COR-L47 (cell line): Measurements from ENCODE around the gene ANKRD11.

Experiments
- DNase-seq: peaks from one replicate; lab custom pipeline; 2025; lab: John Stamatoyannopoulos, UW

The ANKRD11 gene

DNA sequence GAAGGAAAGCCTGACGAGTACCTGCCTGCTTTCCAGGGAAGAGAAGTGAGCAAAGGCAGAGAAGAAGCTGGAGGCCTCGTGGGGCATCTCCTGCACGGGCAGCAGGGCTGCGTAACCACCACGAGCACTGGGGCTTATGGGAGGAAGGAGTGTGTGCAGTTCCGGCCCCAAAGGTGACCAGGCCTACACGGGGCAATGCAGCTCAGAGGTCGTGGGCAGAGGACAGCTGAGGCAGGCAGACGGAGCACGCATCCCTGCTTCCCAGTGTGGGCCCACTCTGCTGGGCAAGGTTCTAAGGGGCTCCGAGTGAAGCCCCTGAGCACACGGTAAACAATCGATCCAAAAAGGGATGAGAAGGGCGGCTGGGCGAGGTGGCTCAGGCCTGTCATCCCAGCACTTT lies 109.7 kb downstream of the ANKRD11 start:
- no peak for DNase-seq

DNA sequence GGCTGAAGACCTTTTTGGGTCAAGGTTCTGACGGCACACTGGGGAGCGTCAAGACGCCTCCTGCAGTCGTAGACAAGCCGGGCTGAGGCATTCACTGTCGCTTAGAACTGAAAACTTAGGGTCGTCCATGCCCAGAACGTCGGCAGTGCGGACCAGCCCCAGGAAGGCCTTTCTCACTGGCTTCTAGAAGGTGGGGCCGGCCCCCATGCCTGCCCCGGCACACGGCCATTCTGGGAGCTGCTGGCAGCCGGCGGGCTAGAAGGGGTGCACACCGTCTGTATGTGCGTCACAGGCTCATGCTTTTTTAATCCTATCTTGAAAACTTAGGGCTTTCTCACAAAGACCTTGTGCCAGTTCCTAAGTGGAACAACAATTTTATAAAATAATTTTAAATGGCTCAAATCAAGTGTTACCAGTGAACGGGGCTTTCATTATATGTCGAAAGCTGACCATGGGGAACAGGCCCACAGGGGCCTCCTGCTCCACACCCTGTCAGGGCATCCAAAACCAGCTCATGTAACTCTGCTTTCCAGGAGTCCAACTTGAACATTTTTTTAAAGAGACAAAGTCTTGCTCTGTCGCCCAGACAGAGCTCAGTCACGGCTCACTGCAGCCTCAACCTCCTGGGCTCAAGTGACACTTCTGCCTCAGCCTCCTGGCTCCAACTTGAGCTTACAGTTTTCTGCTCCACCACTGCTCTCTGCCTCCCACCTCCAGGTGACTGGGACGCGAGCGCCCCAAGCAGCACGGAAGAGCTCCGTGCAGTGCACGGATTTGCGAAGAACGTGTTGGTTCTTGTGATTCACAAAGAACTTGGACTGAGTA lies 111.2 kb downstream of the ANKRD11 start:
- DNase-seq, result no peak

DNA sequence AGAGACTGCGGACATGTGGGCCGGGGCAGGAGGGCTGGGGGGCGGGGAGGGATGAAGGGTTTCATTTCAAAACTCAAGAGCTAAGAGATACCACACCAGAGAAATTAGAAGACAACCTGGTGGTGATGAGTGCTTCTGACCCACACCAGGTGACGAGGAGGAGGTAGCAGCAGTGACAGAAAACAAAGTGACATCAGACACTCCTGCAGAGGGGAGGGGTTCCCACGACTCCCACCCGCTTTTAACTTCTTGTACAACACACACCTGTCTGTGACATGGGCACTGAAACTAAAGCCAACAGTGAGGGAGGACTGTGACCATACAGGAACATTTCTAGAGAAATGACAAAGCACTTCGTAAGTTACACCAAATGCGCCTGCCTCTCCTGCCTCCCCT lies 112.9 kb downstream of the ANKRD11 start:
- no peak for DNase-seq

DNA sequence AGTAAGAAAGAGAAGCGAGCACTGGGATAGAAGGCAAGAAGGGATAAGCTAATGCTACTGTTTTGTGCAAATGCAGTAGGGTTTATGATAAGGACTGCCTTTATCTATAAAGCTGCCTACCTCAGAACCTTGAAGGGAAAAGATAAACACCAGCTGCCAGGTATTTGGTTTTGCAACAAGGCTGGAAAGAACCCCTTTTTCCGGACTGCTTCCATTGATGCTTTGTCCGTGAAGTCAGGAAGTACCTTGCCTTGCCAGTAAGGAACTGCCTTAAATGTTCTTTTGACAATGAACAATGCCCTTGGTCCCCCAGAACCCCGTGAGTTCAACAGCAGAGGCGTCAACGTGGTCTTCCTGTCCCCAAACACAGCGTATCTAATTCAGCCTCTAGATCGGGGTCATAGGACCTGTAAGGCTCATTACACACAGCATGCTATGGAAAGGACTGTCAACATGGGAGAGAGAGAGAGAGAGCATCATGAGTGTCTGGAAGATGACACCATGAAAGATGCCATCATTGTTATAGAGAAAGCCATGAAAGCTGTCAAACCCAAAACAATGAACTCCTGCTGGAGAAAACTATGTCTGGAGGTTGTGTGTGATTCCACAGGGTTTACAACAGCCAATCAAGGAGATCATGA lies 113.4 kb downstream of the ANKRD11 start:
- no peak for DNase-seq

DNA sequence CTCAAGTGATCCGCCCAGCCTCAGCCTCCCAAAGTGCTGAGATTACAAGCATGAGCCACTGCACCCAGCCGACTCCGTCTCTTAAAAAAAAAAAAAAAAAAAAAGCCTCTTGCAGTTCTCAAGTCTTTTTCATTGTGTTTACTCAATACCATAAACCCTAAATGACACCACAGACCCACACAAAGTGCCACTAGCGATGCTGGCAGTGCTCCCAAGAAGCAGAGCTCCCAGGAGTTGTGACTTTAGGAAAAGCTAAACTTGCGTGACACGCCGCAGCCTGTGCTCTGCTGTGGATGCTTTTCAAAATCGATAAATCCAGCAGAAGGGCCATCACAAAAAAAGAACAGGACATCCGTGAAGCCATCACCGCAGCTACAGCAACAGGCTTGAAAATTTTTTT lies 114.7 kb downstream of the ANKRD11 start:
- no peak for DNase-seq

DNA sequence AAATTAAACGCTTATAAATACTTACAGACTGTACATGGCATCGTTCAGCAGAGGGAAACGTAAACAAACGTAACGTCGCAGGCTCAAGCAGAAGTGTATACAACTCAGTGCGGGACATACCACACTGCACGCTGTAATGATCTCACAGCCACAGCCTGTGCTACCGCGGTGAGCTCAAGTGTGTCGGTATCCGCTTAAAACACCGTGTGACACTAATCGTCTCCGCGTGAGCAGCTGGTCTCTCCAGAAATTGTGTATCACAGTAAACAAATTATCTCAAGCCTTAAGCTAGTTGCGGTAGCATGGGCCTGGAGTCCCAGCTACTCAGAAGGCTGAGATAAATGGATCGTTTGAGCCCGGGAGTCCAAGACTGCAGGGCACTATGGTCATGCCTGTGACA lies 115.3 kb downstream of the ANKRD11 start:
- DNase-seq, result no peak

DNA sequence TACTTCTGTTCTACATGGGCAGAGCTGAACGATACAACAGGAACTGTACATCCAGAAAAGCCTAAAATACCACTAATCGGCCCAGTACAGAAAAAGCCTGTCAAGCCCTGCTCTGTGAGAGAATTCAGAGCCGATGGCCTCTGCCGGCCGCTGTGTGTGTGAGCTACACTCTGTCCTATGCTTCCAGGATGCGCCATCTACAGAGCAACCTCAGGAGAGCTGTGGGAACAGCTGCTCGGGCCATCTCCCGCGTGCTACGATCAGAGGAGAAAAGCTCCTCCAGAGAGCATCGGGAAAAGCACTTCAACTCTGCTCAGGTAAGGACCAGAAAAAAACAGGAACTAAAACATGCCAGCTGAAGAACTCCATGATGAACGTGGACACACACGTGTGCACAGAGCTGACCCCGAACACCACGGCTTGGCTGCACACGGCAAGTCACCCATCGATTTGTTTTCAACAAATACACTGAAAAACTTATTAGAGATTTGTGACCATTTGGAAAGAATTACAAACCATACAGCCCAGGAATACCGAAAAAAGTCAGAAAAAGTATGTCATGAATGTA lies 115.9 kb downstream of the ANKRD11 start:
- DNase-seq, result no peak

DNA sequence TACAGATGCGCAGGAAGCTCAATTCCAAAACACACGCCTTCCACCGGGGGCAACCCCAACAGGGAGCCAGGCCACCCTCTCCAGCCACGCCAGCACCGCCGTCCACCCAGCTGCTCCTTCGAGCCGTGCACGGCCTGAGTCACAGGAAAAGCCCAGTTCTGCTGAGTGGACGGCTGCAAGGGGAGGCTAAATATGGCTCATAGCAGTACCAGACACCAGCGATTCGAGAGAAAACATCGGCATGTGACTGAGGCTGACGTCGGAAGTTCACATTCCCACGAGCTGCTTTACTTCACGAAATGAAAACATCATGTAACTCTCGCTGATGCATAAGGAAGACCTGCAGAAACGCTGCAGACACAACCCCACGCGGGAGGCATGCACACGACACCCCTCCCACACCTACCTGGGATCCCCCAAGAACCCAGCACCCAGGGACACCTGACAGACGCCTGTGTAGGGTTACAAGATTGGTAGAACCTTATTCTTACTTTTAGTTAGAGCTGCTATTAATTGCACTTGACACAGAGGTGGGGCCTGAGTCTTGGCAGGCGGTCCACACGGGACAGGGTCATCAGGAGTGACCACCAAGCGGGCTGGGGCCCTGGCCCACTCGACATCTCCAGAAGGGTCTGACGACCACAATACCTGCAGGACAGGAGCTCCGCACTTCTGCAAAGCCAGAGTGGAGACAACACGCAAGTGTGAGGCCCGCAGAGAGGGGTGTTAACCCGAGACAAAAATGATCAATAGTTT lies 116.8 kb downstream of the ANKRD11 start:
- DNase-seq, result no peak

DNA sequence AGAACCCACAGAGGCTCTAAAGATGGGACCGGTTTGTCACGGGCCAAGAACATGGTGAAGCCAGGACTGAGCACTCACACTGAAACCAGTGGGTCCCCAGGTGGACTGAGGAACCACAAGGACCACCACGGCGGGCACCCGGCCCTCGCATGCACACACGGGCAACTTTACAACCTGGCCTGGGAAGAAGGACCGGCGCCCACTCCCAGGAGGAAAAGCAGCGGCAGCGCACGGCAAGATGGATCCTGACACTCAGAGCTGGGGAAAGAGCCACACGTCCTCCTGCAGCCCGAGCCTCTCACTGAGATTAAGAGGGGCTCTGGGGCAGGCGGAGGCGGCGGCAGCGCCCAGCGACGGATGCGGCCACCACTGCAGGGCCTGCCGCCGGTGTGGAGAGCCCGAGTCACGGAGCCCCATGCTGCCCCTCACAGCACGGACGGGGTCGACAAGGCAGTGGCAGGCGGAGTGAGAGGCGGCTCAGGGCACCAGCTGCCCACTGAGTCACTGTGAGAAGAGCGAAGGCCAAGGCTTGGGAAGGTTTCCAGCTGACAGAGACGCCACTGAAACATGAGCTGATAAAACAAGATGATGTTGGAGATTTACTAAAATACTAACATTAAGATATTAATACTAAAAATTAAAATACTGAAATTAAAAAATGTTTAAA lies 118.3 kb downstream of the ANKRD11 start:
- no peak for DNase-seq

DNA sequence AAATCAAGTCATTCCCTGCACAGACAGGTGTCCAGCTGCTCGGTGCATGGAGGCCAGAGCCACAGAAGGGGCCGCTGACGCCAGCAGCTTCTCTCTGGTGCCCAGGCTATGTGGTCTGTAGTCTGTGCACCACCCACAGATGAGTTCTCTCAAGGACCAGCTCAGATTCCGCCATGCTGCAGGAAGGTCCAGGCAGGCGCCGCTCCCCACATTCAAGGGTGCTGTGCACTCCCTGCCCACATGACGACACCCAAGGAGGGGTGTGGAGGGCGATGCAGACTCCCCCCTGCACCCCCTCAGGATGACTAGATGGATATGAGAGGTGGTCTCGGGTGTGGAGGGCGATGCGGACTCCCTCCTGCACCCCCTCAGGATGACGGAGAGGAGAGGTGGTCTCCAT lies 119.0 kb downstream of the ANKRD11 start:
- no peak for DNase-seq

DNA sequence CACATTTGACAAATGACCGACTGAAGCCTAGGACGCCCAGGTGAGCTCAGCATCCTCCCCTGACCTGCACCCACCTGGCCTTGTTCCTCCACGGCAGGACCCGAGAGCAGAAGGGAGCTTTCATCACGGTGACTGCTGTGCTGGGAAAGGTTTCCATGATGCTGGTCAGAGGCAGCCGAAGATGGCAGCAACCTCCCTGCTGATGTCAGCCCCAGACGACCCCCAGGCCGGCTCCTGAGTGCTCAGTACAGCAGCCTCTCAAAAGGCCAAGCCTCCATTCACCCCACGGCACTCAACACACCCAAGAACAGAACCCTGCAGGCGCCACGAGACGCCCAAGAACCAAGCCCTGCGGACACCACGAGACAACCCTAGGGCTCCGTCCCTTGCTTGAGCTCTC lies 119.8 kb downstream of the ANKRD11 start:
- DNase-seq, result no peak

DNA sequence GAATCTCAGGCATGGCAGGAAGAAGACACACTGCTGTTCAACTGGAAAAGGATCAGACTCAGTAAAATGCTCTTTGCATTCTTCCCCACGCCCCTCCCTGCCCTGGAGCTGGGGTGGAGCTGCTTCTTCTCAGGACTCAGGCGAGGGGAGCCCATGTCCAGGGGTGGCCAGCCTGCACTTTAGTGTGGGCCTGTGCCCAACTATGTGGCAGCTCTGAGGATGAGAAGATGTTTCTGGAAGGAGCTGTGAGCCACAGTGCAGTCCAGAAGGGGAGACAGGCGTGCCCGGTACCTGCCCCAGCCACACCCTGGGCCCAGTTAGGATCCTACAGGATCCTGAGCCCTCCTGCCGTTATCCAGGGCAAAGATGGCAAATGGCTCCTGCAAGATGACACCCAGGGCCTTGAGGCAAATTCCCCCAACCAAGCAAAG lies 120.3 kb downstream of the ANKRD11 start:
- DNase-seq, result no peak

DNA sequence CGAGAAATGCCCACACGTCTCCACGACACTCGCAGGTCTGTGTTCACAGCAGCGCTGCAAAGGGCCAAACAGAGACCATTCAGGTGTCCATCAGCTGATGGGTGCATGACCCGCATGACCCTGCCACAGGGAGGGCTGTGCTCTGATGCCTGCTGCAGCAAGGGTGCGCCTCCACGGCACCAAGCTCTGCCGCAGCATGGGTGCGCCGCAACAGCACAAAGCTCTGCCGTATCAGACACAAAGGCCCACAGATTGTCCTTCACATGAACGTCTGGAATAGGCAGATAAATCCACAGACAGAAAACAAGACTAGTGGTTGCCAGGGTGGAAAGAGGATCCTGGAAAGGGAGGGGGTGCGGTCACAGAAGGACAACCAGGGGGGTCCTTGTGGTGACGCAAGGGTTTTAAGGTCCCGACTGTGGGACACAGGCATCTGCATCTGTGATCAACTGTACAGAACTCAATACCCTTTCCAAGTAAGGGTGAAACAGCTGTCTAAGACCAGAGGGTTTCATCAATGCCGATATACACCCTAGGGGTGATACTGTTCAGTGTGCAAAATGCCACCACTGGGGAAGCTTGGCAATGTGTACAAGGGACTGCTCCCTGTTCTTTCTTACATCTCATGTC lies 121.0 kb downstream of the ANKRD11 start:
- no peak for DNase-seq

DNA sequence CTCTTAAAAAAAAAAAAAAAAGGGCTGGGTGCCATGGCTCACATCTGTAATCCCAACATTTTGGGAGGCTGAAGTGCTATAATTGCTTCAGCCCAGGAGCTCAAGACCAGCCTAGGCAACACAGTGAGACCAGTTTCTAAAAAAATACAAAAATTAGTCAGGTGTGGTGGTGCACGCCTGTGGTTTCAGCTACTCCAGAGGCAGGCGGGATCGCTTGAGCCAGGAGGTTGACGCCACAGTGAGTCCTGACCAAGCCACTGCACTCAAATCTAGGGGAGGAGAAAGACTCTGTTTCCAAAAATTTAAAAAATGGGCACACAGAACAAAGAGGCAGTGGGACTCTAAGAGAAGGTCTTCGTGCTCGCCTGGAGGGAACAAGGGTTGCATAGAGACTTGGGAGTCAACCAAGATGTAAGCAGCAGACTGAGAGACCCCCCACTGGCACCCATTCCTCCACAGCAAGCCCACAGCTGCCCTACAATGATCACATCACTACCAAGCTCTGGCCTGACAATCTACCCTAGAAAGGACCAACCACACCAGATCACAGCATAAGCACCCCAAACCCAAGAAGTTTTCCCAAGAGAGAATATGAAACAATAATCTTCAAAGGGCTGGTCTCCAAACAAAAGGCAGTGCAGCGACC lies 121.6 kb downstream of the ANKRD11 start:
- no peak for DNase-seq

DNA sequence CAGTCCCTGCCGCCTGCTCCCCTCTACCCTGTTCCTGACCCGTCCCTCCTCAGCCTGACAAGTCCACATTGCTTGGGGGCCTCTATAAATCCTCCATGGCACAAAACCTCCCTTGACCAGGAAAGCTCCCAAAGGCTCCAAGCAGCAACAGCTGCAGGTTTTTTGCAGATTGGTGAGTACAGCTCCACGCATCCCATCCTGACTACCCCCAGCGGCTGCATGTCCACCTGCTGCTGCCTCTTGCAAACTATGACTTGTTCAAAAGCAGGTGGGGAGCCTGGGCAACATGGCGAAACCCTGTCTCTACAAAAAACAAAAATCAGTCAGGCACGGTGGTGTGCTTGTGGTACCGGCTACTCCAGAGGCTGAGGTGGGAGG lies 122.8 kb downstream of the ANKRD11 start:
- no peak for DNase-seq

DNA sequence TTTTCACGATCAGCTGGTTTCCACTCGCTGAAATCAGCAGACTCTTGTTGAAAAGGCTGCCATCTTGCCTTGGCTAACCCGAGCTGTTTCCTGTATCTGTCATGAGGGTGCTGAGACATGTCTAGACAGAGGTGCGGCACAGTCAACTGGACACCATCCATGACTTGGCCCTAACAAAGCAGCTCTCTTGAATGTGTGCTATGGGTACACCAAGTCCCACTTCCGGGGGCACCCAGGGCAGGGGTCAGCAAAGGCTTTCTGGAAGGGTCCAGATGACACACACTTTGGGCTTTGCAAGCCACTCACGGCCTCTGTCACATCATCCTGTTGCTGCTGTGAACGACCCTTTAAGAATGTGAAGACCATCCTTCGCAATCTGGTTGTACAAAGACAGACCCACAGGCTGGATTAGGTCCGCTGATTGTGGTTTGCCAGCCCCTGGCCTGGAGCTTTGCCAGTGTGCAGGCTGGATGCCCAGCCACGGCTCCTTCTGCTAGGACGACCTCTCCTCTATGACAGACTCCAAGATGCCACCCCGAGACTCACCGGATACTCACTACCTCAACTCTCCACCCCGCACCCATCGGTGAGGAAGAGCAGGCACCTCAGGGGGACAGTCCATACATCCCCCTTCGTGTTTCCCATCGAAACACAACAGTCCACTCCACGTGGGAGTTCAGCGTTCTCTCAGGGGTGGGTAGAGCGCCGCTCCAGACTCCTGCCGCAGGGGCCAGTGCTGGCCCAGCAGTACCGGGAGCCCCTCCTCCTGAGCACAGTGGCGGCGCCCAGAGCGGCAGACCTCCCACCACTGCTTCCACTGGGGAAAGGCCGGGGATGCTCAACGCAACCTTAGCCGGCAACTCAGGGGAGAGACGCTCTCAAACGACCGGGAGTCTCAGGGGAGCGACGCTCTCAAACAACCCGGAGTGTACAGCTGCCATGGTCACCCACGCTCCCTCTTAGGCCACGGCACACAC lies 123.5 kb downstream of the ANKRD11 start:
- DNase-seq, result no peak

DNA sequence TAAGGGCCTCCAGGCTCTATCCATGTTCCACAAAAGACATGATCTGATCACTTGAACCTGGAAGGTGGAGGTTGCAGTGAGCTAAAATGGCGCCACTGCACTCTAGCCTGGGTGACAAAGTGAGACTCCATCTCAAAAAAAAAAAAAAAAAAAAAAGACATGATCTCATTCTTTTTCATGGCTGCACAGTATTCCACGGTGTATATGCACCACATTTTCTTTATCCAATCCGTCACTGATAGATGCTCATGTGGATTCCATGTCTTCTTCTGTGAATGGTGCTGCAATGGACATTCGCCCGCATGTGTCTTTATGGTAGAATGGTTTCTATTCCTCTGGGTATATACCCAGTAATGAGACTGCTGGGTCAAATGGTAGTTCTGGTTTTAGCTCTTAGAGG lies 124.4 kb downstream of the ANKRD11 start:
- DNase-seq, result no peak

DNA sequence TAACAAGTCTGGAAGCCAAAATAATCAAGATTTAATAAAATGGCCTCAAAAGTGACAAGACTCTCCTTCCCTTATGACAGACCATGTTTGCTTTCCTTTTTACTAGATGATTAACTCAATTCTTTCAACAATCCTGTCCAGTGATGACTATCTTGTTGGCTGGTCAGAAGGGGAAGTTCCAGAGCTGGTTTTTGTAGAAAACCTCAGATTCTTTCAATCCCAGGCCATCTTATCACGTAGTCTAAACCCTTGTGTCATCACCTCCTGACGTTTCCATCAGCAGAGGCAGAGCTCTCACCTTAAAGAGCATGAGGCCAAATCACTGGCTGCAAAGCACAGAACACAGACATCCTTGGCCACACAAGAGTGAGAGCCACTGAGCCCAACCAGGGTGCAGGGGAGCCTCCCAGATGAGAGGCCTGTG lies 125.3 kb downstream of the ANKRD11 start:
- no peak for DNase-seq

DNA sequence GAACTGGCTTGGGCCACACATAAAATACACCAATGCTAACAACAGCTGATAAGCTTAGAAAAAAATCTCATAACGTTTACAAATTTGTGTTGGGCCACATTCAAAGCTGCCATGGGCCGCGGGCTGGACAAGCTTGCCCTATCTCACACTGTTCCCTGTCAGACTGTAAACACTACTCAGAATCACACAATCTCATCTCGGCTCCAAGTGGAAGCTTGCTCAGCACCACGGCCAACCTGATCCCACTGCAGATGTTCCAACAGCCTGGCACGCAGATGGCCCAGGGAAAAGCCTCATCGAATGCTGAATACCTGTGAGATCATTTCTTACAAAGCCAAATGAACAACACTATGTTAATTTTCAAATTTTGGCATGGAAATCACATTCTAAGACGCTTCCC lies 125.8 kb downstream of the ANKRD11 start:
- no peak for DNase-seq
